Mesothelial cell of epicardium (in vitro differentiated cells): Measurements from ENCODE around the gene CLDN25. TPM values are rescaled to one million over a fixed set of nuclear protein-coding genes. Genes with fewer than 3 reads are reported as not detected.
"Not testable (repeated sequence)": the region's sequence is repeated elsewhere in the genome, so short reads cannot be mapped to it uniquely, and the experiment has no call there.

Source experiments
- DNase-seq, 2 experiments: peaks; one replicate each; pipeline ENCODE4 v3.0.0; 2021; ENCODE audit warnings: low spot score in 2 of 2; ENCODE audit not compliant: unreplicated experiment in 2 of 2
- H3K27ac Mint-ChIP-seq: 2 replicates; pipeline ENCODE4 v1.8.0; 2021; ENCODE audit warnings: mixed read lengths
- H3K27me3 Mint-ChIP-seq: 2 replicates; pipeline ENCODE4 v1.8.0; 2021; ENCODE audit warnings: low read depth, mixed read lengths
- H3K36me3 Mint-ChIP-seq: 2 replicates; pipeline ENCODE4 v1.8.0; 2021; ENCODE audit warnings: mixed read lengths
- H3K4me1 Mint-ChIP-seq: 2 replicates; pipeline ENCODE4 v1.8.0; 2021; ENCODE audit warnings: mixed read lengths
- H3K4me3 Mint-ChIP-seq: 2 replicates; pipeline ENCODE4 v1.8.0; 2021; ENCODE audit warnings: mild to moderate bottlenecking, moderate library complexity, mixed read lengths
- H3K9me3 Mint-ChIP-seq: 2 replicates; pipeline ENCODE4 v1.8.0; 2021; ENCODE audit warnings: mixed read lengths
- total RNA-seq: library from RNA; stranded (reverse); gene quantifications from 3 replicates; pipeline ENCODE4 v1.2.1, GENCODE V29; 2021
- TF ChIP-seq, protein P1 (sequence below): fragments of 200-600 bp; sonication (generic); IDR thresholded peaks from one replicate; pipeline ENCODE4 v1.5.0; 2021; ENCODE audit warnings: antibody characterized with exemption; ENCODE audit not compliant: unreplicated experiment

Gene CLDN25
- total RNA-seq, 1 donor from 2014 or later: not detected

DNA sequence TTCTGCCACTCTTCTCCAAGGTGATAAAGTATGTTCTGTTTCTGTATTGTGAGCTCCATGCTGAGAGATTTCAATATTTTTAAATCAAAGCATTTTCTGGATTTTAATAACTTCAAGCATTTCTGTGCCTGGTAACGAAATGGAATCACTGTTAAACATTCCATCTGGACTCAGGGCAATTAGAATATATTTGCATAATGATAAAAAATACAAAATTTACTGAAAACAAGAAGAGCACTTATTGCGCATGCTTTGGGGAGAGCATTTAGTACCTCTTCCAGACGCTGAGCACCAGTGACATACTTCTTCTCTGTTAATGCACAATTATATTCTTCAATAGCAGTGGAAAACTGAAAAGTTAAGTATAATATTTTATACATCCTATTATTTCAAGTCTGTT, 19.4 kb upstream of the CLDN25 start:
- no peak overlapping the region for H3K4me3 Mint-ChIP-seq
- H3K27me3 Mint-ChIP-seq: no peaks in the 10 kb centered on the region
- H3K27ac Mint-ChIP-seq: no peak overlapping the region
- TF ChIP-seq, protein P1, sequence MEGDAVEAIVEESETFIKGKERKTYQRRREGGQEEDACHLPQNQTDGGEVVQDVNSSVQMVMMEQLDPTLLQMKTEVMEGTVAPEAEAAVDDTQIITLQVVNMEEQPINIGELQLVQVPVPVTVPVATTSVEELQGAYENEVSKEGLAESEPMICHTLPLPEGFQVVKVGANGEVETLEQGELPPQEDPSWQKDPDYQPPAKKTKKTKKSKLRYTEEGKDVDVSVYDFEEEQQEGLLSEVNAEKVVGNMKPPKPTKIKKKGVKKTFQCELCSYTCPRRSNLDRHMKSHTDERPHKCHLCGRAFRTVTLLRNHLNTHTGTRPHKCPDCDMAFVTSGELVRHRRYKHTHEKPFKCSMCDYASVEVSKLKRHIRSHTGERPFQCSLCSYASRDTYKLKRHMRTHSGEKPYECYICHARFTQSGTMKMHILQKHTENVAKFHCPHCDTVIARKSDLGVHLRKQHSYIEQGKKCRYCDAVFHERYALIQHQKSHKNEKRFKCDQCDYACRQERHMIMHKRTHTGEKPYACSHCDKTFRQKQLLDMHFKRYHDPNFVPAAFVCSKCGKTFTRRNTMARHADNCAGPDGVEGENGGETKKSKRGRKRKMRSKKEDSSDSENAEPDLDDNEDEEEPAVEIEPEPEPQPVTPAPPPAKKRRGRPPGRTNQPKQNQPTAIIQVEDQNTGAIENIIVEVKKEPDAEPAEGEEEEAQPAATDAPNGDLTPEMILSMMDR: no peak
- H3K9me3 Mint-ChIP-seq: peaks cover 16% of the 10 kb centered on the region
- H3K4me1 Mint-ChIP-seq: no peaks in the 10 kb centered on the region
- H3K36me3 Mint-ChIP-seq: peaks cover 66% of the 10 kb centered on the region
- DNase-seq: no peak

DNA sequence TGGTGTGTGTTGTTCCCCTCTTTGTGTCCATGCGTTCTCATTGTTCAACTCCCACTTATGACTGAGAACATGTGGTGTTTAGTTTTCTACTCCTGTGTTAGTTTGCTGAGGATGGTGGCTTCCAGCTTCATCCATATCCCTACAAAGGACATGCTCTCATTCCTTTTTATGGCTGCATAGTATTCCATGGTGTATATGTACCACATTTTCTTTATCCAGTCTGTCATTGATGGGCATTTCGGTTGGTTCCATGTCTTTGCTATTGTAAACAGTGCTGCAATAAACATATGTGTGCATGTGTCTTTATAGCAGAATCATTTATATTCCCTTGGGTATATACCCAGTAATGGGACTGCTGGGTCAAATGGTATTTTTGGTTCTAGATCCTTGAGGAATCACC, 16.6 kb upstream of the CLDN25 start:
- H3K27me3 Mint-ChIP-seq, H3K4me1 Mint-ChIP-seq, H3K4me3 Mint-ChIP-seq, DNase-seq, H3K27ac Mint-ChIP-seq: not testable (repeated sequence)
- peaks cover 13% of the 10 kb centered on the region for H3K9me3 Mint-ChIP-seq
- peaks cover 61% of the 10 kb centered on the region for H3K36me3 Mint-ChIP-seq

DNA sequence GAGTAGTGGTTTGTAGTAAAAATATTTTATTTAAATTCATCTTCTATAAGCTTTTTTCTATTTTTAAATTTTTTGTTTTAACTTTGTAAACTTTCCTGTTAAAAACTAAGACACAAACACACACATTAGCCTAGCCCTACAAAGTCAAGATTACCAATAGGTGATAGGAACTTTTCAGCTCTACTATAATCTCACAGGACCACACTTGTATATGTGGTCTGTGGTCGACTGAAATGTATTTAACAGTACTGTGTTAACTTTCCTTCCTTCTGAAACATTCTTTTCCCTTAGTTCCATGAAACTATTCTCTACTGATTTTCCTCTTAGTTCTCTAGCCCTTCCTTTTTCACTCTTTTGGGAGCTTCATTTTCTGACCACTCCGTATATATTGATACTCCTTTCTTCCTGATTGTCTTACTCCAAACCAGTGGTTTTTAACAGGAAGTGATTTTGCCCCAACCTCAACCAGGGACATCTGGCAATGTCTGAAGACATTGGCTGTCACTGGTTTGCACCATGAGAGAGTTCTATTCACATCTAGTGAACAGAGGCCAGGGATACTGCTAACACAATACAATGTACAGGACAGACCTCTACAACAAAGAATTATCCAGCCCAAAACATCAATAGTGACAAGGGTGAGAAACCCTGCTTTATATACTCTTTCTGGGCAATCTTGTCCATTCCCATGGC, 14.9 kb upstream of the CLDN25 start:
- DNase-seq: no peak
- Mint-ChIP-seq H3K27me3 (no peaks in the 10 kb centered on the region), H3K36me3 (peaks cover 51% of the 10 kb centered on the region), H3K27ac (peak overlapping the region; percentile 4), H3K9me3 (peaks cover 13% of the 10 kb centered on the region), H3K4me3 (no peak overlapping the region), H3K4me1 (no peaks in the 10 kb centered on the region)
- TF ChIP-seq, protein P1: no peak

DNA sequence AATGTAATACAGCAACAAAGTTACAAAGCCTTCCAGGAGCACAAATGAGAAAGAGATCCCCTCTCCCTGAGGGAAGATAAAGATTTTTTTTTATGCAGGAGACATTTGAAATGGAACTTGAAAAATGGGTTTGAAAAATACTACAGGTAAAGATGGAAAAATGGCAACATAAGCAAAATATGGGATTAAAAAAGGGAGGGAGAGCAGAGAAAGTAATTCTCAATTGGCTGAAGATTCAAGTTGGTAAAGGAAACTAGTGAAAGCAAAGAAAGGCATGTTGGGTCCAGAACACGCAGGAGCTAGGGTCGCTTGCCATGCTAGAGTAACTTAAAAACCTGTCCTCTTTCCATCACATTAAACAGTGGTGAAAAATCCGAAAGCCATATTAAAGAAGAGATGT, 7.6 kb upstream of the CLDN25 start:
- peaks cover 15% of the 10 kb centered on the region for H3K4me1 Mint-ChIP-seq
- peaks cover 16% of the 10 kb centered on the region for H3K36me3 Mint-ChIP-seq
- TF ChIP-seq, protein P1: no peak
- peaks cover 16% of the 10 kb centered on the region for H3K27me3 Mint-ChIP-seq
- H3K9me3 Mint-ChIP-seq: no peaks in the 10 kb centered on the region
- DNase-seq: no peak
- H3K27ac Mint-ChIP-seq: peak overlapping the region; percentile 44
- H3K4me3 Mint-ChIP-seq: peak overlapping the region; percentile 99

DNA sequence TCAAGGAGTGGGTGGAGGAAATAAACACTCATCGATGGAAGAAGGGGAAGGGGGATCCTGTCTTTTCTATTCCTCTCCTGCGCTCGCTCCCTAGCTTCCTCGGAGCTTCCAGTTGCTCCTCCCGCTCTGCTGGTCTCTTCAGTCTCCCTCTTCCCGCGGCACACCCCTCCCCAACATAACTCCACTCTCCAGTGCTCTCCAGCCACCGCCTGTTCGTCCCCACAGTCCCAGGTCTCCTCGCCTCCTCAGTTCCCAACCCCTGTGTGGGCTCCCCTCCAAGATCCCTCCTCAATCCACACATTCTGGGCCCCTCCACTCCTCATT, 6.5 kb upstream of the CLDN25 start:
- Mint-ChIP-seq H3K9me3 (no peaks in the 10 kb centered on the region), H3K27ac (peak overlapping the region; percentile 98), H3K4me1 (peaks cover 21% of the 10 kb centered on the region), H3K27me3 (peaks cover 22% of the 10 kb centered on the region), H3K4me3 (peak overlapping the region; percentile 99), H3K36me3 (peaks cover 8% of the 10 kb centered on the region)
- TF ChIP-seq, protein P1: no peak
- no peak for DNase-seq

DNA sequence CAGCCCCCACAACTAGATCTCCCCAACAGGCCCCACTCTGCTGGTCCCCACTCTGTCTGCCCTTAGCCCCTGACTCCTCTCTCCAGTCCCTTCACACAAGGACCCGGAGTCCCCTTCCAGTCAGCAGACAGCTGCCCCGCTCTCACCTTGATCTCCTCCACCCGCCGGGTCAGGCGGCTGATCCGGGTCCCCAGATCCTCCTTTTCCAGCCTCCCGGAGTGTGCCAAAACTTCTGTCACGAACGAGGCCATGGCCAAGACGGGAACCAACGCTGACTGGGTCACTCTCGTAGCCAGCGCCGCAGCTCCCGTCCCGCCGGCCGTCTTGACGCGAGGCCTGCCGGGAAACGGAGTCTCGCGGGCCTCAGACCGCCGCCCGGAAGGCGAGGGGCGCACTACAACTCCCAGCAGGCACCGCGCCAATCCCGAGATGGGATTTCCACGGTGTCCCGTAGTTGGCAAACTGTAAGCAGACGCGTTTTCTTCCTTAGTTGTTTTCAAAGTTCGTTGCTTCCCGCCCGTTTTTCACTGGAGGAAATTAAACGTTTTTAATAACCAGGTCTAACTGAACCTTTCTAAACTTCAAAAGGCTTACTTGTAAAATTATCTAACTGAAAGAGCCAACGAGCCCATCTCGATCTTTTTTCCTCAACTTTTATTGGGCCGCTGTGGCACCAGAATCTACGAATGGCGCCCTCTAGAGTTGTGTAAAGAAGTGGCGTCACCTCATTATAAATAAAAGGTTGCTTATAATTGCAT, 6.0 kb upstream of the CLDN25 start, which contains the start of gene ZW10:
ZW10 (minus strand) TSS at position 277 of the 758 bp plus-strand sequence; CDS start at position 251, 26 bp downstream.
- TF ChIP-seq, protein P1: peak; percentile 80
- peak; percentile 94 to 96 for DNase-seq
- H3K27ac Mint-ChIP-seq: peak within 1 kb of the TSS; percentile 98
- H3K4me1 Mint-ChIP-seq: peaks cover 24% of the 10 kb centered on the region
- peak within 1 kb of the TSS; percentile 99 for H3K4me3 Mint-ChIP-seq
- H3K36me3 Mint-ChIP-seq: peaks cover 6% of the 10 kb centered on the region
- H3K9me3 Mint-ChIP-seq: no peaks in the 10 kb centered on the region
- H3K27me3 Mint-ChIP-seq: peaks cover 22% of the 10 kb centered on the region
